ENCODE data around the gene SLCO4A1.

The SLCO4A1 gene

DNA sequence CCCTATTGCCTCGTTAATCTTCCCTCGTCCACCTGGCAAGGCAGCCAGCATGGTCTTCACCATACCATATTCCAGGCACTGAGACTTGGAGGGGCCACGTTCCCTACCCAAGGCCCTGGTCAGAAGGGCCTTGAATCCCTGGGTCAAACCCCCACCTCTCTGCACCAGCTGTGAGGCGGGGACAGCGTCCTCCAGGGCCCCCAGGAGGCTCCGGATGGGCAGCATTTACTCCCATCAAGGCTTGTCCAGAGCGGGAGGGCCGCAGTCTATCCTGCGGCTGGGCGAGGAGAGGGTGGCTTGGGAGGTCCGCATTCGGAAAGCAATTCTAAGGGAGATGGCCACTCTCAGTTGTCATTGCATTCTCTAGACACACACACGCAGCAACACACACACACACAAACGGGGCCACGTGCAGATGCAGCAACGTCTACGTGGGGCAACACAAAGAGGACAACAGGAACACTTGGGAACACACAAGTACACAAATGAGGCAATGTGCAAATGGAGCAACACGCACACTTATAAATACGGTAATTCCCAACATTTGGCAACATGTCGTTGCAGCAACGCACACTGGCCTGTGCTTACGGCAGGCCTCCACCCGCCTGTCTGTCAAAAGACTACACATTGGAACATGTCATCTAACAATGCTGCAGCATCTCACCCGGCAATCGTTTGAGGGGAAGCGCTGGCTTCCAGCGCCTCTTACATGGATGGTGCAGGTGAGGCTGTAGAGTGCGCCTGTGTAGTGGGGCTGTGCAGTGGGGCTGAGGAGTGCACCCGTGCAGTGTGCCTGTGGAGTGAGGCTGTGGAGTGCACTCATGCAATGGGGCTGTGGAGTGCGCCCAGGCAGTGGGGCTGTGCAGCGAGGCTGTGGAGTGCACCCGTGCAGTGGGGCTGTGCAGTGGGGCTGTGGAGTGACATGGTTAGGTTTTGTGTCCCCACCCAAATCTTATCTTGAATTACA is 53.4 kb downstream of the SLCO4A1 start:
- DNase-seq (ENCODE audit: insufficient read length, low spot score), result no peak
- no peak for FAIRE-seq
- TF ChIP-seq, protein P1, sequence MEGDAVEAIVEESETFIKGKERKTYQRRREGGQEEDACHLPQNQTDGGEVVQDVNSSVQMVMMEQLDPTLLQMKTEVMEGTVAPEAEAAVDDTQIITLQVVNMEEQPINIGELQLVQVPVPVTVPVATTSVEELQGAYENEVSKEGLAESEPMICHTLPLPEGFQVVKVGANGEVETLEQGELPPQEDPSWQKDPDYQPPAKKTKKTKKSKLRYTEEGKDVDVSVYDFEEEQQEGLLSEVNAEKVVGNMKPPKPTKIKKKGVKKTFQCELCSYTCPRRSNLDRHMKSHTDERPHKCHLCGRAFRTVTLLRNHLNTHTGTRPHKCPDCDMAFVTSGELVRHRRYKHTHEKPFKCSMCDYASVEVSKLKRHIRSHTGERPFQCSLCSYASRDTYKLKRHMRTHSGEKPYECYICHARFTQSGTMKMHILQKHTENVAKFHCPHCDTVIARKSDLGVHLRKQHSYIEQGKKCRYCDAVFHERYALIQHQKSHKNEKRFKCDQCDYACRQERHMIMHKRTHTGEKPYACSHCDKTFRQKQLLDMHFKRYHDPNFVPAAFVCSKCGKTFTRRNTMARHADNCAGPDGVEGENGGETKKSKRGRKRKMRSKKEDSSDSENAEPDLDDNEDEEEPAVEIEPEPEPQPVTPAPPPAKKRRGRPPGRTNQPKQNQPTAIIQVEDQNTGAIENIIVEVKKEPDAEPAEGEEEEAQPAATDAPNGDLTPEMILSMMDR (IDR thresholded peaks at IDR 0.05; ENCODE audit: insufficient read depth, missing control alignments), result no peak

DNA sequence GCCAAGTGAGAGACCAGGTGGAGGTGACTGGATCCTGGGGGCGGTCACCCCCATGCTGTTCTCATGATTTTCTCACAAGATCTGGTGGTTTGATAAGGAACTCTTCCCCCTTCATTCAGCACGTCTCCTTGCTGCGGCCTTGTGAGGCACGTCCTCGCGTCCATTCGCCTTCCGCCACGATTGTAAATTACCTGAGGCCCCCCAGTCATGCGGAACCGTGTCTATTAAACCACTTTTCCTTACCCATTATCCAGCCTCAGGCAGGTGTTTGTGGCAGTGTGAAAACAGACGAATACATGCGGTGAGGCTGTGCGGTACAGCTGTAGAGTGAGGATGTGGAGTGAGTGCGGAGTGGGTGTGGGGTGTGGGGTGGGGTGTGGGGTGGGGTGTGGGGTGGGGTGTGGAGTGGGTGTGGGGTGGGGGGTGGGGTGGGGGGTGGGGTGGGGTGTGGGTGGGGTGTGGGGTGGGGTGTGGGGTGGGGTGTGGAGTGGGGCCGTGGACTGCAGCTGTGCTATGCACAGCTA is 54.2 kb downstream of the SLCO4A1 start:
- DNase-seq (ENCODE audit: insufficient read length, low spot score), result no peak
- TF ChIP-seq, protein P1 (IDR thresholded peaks at IDR 0.05; ENCODE audit: insufficient read depth, missing control alignments), result no peak
- no peak for FAIRE-seq

DNA sequence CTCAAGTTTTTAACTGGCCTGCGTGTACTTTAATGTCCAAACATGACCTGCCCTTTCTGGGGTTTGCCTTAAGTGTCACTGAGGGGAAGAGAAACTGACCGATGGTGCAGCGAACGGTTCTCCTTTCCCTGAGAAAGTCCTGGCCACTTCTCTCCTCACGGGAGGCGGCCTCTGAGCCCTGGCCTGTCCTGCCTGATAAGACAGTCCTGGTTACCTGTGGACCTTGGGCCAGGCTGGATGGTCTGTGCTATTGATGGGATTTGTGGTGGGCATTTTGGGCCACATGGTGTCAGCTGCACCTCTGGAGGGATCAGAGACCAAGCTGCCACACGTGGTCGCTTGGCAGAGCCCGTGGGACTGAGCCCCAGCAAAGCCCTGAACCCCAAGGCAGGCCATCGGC is 54.7 kb downstream of the SLCO4A1 start:
- FAIRE-seq, result no peak
- TF ChIP-seq, protein P1 (IDR thresholded peaks at IDR 0.05; ENCODE audit: insufficient read depth, missing control alignments), result no peak
- no peak for DNase-seq (ENCODE audit: insufficient read length, low spot score)

DNA sequence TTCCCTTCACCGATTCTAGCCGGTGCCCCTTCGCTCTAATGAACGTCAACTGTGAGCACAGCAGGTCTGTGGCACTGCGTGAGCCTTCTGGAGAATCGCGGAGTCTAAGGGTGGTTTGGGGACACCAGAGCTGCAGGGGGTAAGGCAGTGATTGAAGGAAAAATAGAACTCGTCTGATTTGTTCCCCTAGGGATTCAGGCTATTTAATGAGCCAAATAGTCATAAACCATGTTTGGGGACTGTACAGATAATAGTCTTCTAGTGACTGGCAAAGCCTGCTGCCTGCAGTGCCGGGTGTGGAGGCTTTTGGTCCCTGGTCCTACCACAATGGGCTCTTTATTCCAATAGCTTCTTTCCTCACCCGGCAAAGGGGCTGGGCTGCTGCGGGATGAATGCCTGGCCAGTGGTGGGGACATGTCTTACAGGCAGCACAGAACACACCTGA is 55.2 kb downstream of the SLCO4A1 start:
- FAIRE-seq (no peak), DNase-seq (ENCODE audit: insufficient read length, low spot score) (no peak)
- TF ChIP-seq, protein P1 (IDR thresholded peaks at IDR 0.05; ENCODE audit: insufficient read depth, missing control alignments), result no peak

DNA sequence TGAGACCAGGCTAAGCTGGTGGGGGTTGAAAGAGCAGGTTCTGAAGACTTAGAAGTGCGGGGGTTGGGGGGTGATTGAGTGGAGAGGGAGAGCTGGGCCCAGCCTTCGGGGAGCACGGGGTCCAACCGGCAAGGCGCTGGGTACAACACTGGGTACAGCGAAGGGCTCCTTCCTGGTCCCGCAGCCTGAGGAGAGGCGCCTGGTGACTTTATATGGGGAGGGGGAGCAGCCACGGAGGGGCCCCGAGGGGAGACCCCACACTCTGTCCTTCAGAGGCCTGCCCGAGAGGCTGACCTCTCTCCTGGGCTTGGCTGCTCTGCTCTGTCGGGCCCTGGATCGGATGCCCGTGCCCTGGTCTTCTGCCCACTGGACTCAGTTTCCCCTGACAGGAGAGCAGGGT is 55.9 kb downstream of the SLCO4A1 start:
- DNase-seq (ENCODE audit: insufficient read length, low spot score) (no peak), FAIRE-seq (no peak)
- TF ChIP-seq, protein P1 (IDR thresholded peaks at IDR 0.05; ENCODE audit: insufficient read depth, missing control alignments), result no peak

DNA sequence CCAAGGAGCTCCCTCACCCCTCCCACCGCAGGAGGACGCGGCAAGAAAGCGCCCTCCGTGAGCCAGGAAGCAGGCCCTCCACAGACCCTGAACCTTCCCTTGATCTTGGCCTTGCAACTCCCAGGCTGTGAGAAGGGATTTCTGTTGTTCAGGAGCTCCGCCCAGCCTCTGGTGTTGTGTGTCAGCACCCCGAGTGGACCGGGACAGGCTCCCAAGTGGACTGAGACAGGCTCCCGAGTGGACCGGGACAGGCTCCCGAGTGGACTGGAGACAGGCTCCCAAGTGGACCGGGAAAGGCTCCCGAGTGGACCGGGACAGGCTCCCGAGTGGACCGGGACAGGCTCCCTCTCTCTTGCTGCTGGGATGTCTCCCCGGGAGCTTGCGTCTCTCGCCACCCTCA is 57.0 kb downstream of the SLCO4A1 start:
- FAIRE-seq (no peak), DNase-seq (ENCODE audit: insufficient read length, low spot score) (no peak)
- TF ChIP-seq, protein P1 (IDR thresholded peaks at IDR 0.05; ENCODE audit: insufficient read depth, missing control alignments), result no peak

DNA sequence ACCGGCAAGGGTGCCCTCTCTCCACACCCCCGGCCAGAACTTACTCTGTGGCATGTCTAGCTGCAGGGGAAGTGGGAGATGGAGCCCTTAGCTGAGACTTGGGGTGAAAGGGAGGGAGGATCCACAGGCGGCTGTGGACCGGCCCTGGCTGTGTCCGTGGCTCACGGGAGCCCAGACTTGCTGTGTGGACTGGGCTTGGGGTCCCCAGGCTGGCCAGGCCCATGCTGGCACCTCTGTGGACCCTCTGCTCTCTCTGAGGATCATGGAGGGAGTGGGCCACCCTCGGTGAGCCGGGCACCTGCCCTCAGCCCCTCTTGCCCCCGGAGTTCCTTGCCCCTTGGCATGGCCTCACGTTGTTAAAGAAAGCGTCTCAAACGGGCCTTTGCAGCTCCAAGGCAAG is 57.4 kb downstream of the SLCO4A1 start:
- no peak for DNase-seq (ENCODE audit: insufficient read length, low spot score)
- TF ChIP-seq, protein P1 (IDR thresholded peaks at IDR 0.05; ENCODE audit: insufficient read depth, missing control alignments), result no peak
- no peak for FAIRE-seq

Data from D721Med (cell line).